Putamen (tissue), 1 donor: ENCODE measurements around the gene GABRD.

Experiments used
- DNase-seq: peaks from one replicate; pipeline ENCODE4 v3.0.0-alpha.2; 2016; ENCODE audit warnings: low spot score

GABRD gene

GRCh38 chr1:2039251-2039650, 20.1 kb downstream of the GABRD start:
- DNase-seq = no peak

GRCh38 chr1:2041305-2041704, 22.2 kb downstream of the GABRD start:
- no peak for DNase-seq

- no peak for DNase-seq
Observed at GRCh38 chr1:2041887-2042286, 22.7 kb downstream of the GABRD start.

- DNase-seq = no peak
Observed at GRCh38 chr1:2042830-2043773, 24.0 kb downstream of the GABRD start.

GRCh38 chr1:2043886-2044285, 24.7 kb downstream of the GABRD start:
- DNase-seq = no peak

GRCh38 chr1:2044510-2045319, 25.6 kb downstream of the GABRD start:
- peak; percentile 51 for DNase-seq

GRCh38 chr1:2045468-2046173, 26.5 kb downstream of the GABRD start:
- DNase-seq = no peak

GRCh38 chr1:2046174-2046917, 27.2 kb downstream of the GABRD start:
- DNase-seq = no peak

GRCh38 chr1:2046953-2047748, 28.0 kb downstream of the GABRD start:
- DNase-seq = no peak

GRCh38 chr1:2047749-2048729, 28.9 kb downstream of the GABRD start:
- no peak for DNase-seq

GRCh38 chr1:2049225-2049717, 30.1 kb downstream of the GABRD start:
- DNase-seq = no peak

- no peak for DNase-seq
Observed at GRCh38 chr1:2049718-2050431, 30.7 kb downstream of the GABRD start, which contains the start of gene PRKCZ. TSS of gene PRKCZ (plus strand) at chr1:2050411. CDS start at chr1:2050631, 220 bp downstream.

- DNase-seq = no peak
Observed at GRCh38 chr1:2050461-2050792, 31.3 kb downstream of the GABRD start.

- no peak for DNase-seq
Observed at GRCh38 chr1:2050793-2051682, 31.9 kb downstream of the GABRD start.

GRCh38 chr1:2052054-2052679, 33.0 kb downstream of the GABRD start:
- no peak for DNase-seq

GRCh38 chr1:2052756-2053155, 33.6 kb downstream of the GABRD start:
- no peak for DNase-seq

- DNase-seq = no peak
Observed at GRCh38 chr1:2053217-2053616, 34.1 kb downstream of the GABRD start.
